Testis (tissue), 3 donors: ENCODE results near the gene SDK1. TPM values are rescaled to one million over a fixed set of nuclear protein-coding genes. Genes with fewer than 3 reads are reported as not detected.

Experiments used
- DNase-seq: peaks from one replicate; pipeline ENCODE4 v3.0.0-alpha.2; 2019
- H3K27ac ChIP-seq, 2 donors: fragments of 200-600 bp; sonication (generic); one replicate each; pipeline ENCODE4 v1.5.1; 2019
- H3K27me3 ChIP-seq: fragments of 200-600 bp; sonication (generic); one replicate; pipeline ENCODE4 v1.5.1; 2019
- H3K36me3 ChIP-seq: fragments of 200-600 bp; sonication (generic); one replicate; pipeline ENCODE4 v1.5.1; 2017; ENCODE audit warnings: low read depth; ENCODE audit errors: missing control alignments
- H3K4me1 ChIP-seq: fragments of 200-600 bp; sonication (generic); one replicate; pipeline ENCODE4 v1.5.1; 2019
- H3K4me3 ChIP-seq, 2 donors: fragments of 200-600 bp; sonication (generic); one replicate each; pipeline ENCODE4 v1.5.1; 2017 to 2019
- H3K9me3 ChIP-seq: fragments of 200-600 bp; sonication (generic); one replicate; pipeline ENCODE4 v1.5.1; 2017
- POLR2A ChIP-seq: fragments of 450-650 bp; IDR thresholded peaks from one replicate; pipeline ENCODE4 v1.6.1; 2017; ENCODE audit warnings: antibody characterized with exemption, mild to moderate bottlenecking, moderate library complexity
- WGBS, 2 donors: methylation state at CpG; one replicate each; pipeline ENCODE4 v1.1.5; 2018; 5-methylcytosine and 5-hydroxymethylcytosine counted together
- intact Hi-C: fragments of 100-400 bp; cut with DNase I; formaldehyde crosslinking; loops from one replicate; pipeline ENCODE4 v1.15.1; 2023; ENCODE audit warnings: low total_unique reads
- polyA plus RNA-seq: library from polyadenylated mRNA; stranded (reverse); fragments of 350-450 nt; fragmentation: Illumina TruSeq; extraction: RNeasy Lipid Tissue Mini Kit (QIAGEN cat#74804); gene quantifications from one replicate; pipeline ENCODE4 v1.2.3, GENCODE V29; 2014; ENCODE audit warnings: low read depth, low replicate concordance; ENCODE audit not compliant: insufficient read depth
- total RNA-seq, 2 donors: library from RNA; depleted of rRNA; stranded (reverse); fragments of >200 nt; gene quantifications; one replicate each; pipeline ENCODE4 v1.2.3, GENCODE V29; 2016
- TF ChIP-seq, protein P1 (sequence below), 3 experiments: fragments of 450-650 bp in 2 of 3; fragments of 200-600 bp in 1 of 3; sonication (generic) in 1 of 3; IDR thresholded peaks; one replicate each; pipeline ENCODE4 v1.5.1; 2016 to 2019; ENCODE audit warnings: antibody characterized with exemption in 3 of 3, mild to moderate bottlenecking in 2 of 3, moderate library complexity in 1 of 3

SDK1 gene
- total and polyA plus RNA-seq, 3 donors from 2014 or later: 20.0 to 36.2 (median 24.9) TPM

DNA sequence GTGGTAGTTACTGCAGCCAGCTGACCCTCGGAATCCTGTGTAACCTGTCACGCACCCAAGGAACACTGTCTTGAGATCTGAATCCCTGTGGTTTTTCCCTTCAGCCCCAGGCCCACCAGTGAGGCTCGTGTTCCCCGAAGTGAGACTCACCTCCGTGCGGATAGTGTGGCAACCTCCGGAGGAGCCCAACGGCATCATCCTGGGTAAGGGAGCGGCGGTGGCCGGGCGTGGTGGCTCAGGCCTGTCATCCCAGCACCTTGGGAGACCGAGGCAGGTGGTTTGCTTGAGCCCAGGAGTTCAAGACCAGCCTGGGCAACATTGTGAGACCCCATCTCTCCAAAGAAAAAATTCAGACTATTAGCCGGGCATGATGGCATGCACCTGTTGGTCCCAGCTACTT, 831.2 kb downstream of the SDK1 start:
- Histone ChIP-seq H3K9me3 (no peaks in the 10 kb centered on the region), H3K27me3 (no peaks in the 10 kb centered on the region), H3K36me3 (no peaks in the 10 kb centered on the region), H3K4me1 (no peaks in the 10 kb centered on the region), H3K4me3 (no peak overlapping the region), H3K27ac (no peak overlapping the region)
- TF ChIP-seq, protein P1, sequence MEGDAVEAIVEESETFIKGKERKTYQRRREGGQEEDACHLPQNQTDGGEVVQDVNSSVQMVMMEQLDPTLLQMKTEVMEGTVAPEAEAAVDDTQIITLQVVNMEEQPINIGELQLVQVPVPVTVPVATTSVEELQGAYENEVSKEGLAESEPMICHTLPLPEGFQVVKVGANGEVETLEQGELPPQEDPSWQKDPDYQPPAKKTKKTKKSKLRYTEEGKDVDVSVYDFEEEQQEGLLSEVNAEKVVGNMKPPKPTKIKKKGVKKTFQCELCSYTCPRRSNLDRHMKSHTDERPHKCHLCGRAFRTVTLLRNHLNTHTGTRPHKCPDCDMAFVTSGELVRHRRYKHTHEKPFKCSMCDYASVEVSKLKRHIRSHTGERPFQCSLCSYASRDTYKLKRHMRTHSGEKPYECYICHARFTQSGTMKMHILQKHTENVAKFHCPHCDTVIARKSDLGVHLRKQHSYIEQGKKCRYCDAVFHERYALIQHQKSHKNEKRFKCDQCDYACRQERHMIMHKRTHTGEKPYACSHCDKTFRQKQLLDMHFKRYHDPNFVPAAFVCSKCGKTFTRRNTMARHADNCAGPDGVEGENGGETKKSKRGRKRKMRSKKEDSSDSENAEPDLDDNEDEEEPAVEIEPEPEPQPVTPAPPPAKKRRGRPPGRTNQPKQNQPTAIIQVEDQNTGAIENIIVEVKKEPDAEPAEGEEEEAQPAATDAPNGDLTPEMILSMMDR (IDR thresholded peaks at IDR 0.05): no peak
- no peak for TF ChIP-seq POLR2A
- 94 to 100% methylated on average over 3 to 14 of the region's 14 CpGs for WGBS, 2 donors
- no peak for DNase-seq
- intact Hi-C loops: no loop called here

DNA sequence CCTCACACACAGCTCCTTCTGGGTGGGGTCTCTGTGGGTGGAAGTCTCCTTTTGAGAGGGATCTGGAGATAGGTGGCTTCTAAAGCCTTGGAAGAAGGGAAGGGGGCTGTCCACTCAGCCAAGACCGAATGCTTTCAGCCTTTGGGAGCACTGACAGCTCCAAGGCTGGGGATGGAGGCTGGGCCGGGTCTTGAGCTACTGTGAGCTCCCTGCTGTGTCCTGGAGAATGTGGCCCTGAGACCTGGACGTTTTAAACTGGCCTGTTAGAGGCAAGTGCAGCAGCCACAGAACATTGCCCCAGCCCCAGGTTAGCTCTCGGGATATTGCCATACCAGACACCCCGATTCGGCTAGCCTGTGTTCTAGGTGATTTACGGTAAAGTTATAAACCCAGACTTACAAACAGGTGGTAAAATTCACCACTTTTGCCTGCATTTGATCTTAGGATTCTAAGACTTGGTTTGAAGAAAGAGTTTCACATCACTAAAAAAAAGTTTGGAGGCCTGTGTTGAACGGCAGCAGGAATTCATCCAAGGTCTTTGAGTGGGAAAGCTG, 832.5 kb downstream of the SDK1 start:
- no peak overlapping the region for H3K4me3 ChIP-seq
- H3K27me3 ChIP-seq: no peaks in the 10 kb centered on the region
- no peak for TF ChIP-seq POLR2A
- TF ChIP-seq, protein P1 (IDR thresholded peaks at IDR 0.05): no peak
- H3K9me3 ChIP-seq: no peaks in the 10 kb centered on the region
- H3K4me1 ChIP-seq: no peaks in the 10 kb centered on the region
- intact Hi-C loops: no loop called here
- no peak overlapping the region for H3K27ac ChIP-seq
- H3K36me3 ChIP-seq: no peaks in the 10 kb centered on the region
- WGBS, 2 donors: 86 to 90% methylated on average over 7 to 8 of the region's 8 CpGs
- no peak for DNase-seq

DNA sequence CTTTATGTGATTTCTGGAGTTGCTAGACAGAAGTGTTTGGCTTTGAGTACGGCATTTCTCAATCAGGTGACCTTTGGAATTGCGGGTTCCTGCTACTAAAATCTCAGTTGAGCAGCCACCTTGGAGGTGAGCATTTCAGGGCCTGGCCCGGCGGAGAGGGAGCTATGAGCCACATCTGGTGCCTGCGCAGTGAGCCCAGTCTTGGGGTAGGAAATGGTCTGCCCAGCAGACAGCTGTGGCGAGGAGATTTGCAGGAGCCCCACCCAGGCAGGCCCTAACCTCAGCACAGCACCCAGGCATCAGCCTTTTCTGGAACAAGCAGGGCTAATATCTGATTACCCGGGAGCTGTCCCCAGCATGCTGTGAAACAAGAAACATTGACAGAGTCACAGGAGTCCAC, 833.2 kb downstream of the SDK1 start:
- no peaks in the 10 kb centered on the region for H3K36me3 ChIP-seq
- no peaks in the 10 kb centered on the region for H3K27me3 ChIP-seq
- no peaks in the 10 kb centered on the region for H3K4me1 ChIP-seq
- WGBS, 2 donors: 75 to 84% methylated on average over 3 to 7 of the region's 7 CpGs
- TF ChIP-seq, protein P1 (IDR thresholded peaks at IDR 0.05): no peak
- no peak for TF ChIP-seq POLR2A
- no peak overlapping the region for H3K27ac ChIP-seq
- DNase-seq: no peak
- no peaks in the 10 kb centered on the region for H3K9me3 ChIP-seq
- no peak overlapping the region for H3K4me3 ChIP-seq
- intact Hi-C loops: no loop called here

DNA sequence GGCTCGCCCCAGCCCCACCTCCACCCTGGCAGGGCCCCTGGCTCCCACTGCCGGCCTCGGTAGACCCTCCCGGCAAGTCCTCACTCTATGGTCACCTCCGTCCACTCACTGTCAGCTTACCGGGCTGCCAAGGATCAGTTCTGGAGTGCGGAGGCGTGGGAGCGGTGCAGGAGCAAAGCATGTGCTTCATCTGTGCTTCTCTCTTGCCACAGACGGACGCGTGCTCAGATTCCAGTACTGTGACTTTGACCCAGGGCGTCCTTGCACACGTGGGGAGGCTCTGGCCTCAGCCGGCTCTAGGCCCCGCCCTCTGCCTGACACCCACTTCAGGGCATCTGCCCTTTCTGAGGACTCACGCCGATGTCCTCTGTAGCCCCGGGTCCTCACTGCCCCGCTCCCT, 833.6 kb downstream of the SDK1 start:
- WGBS, 2 donors: 77 to 93% methylated on average over 11 to 20 of the region's 20 CpGs
- Histone ChIP-seq H3K4me1 (no peaks in the 10 kb centered on the region), H3K4me3 (no peak overlapping the region), H3K27ac (no peak overlapping the region), H3K9me3 (no peaks in the 10 kb centered on the region), H3K36me3 (no peaks in the 10 kb centered on the region), H3K27me3 (no peaks in the 10 kb centered on the region)
- intact Hi-C loops: no loop called here
- TF ChIP-seq, protein P1 (IDR thresholded peaks at IDR 0.05): no peak
- TF ChIP-seq POLR2A: no peak
- DNase-seq: no peak

DNA sequence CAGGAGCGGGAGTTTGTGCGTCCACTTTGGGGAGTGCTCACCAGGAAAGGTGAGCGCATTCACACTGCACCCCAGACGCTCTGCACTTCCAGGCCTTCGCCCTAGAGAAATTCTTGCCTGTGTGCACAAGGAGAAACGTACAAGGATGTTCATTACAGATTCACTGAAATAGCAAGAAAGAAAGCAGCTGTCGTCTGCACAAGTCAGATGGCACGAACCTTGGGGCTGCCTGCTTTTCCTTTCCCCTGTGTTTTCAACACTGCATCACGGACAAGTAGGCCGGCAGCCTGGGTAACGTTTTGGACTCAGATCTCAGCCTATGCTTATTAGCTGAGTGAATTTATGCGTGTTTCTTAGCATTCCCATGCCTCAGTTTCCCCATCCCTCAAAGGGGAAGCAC, 834.2 kb downstream of the SDK1 start:
- TF ChIP-seq POLR2A: no peak
- TF ChIP-seq, protein P1 (IDR thresholded peaks at IDR 0.05): no peak
- intact Hi-C loops: no loop called here
- whole genome bisulfite sequencing, 2 donors: 89 to 93% methylated on average over 12 of the region's 12 CpGs

More for the DNA sequence above, 834.2 kb downstream of the SDK1 start:
- no peaks in the 10 kb centered on the region for H3K9me3 ChIP-seq
- no peaks in the 10 kb centered on the region for H3K36me3 ChIP-seq
- no peaks in the 10 kb centered on the region for H3K4me1 ChIP-seq
- DNase-seq: no peak
- no peaks in the 10 kb centered on the region for H3K27me3 ChIP-seq
- no peak overlapping the region for H3K4me3 ChIP-seq
- H3K27ac ChIP-seq: no peak overlapping the region
